Urothelium cell line (cell line): ENCODE results near the gene TBX20.
A peak's percentile ranks its signal among the peaks of the same experiment; 100 is the strongest.

Experiments used
- DNase-seq: peaks from one replicate; pipeline ENCODE4 v3.0.0; 2011; ENCODE audit warnings: low spot score, mixed read lengths
- FAIRE-seq: peaks from 2 replicates; lab custom pipeline; 2011; peaks lifted over from hg19 to GRCh38; lab: Jason Lieb, UNC

TBX20 gene, protein sequence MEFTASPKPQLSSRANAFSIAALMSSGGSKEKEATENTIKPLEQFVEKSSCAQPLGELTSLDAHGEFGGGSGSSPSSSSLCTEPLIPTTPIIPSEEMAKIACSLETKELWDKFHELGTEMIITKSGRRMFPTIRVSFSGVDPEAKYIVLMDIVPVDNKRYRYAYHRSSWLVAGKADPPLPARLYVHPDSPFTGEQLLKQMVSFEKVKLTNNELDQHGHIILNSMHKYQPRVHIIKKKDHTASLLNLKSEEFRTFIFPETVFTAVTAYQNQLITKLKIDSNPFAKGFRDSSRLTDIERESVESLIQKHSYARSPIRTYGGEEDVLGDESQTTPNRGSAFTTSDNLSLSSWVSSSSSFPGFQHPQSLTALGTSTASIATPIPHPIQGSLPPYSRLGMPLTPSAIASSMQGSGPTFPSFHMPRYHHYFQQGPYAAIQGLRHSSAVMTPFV

GRCh38 chr7:35253710-35254495 lies at the start of gene TBX20:
Gene TBX20 (minus strand): TSS chr7:35254100. CDS start chr7:35253620, 480 bp downstream.
- FAIRE-seq (no peak), DNase-seq (no peak)

DNA sequence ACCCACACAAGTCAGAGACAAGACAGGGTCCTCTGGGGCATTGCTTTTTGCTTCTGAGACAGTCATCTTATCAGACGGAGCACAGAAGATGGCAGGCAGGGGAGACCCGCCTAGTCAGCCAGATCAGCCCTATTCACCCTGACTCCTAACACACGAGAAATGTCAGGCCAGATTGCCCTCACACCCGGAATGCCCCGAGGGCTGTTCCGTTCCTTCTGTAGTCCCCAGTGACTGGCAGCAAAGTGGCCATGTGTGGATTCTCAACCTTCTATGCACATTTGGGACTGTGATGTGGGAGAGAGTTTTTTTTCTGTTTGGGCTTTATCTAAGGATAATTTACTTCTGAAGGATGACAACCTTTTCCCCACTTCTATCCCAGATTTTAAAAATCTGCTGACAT lies 35.5 kb upstream of the TBX20 start:
- DNase-seq (no peak), FAIRE-seq (no peak)

GRCh38 chr7:35286986-35287385 lies 33.1 kb upstream of the TBX20 start:
- DNase-seq, result no peak
- FAIRE-seq, result no peak

DNA sequence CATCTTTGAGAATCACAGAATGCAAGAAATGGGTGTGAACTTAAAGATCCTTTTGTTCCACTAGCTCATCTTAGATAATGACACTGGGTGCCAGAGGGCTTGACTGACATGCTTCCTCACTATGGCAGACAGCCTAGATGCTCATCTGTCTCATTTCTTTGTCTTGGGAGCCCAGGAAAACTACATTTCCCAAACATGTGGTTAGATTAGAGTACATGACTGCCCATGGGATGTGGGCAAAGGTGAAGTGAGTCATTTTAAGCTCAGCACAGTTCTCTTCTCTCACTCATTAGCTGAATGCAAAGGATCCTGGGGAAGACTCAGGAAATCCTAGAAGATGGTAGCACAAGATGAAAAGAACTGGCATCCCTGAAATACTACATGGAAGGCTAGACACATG lies 32.5 kb upstream of the TBX20 start:
- DNase-seq (peak; percentile 24), FAIRE-seq (no peak)

GRCh38 chr7:35285799-35286198 lies 31.9 kb upstream of the TBX20 start:
- DNase-seq, result no peak
- FAIRE-seq, result no peak

DNA sequence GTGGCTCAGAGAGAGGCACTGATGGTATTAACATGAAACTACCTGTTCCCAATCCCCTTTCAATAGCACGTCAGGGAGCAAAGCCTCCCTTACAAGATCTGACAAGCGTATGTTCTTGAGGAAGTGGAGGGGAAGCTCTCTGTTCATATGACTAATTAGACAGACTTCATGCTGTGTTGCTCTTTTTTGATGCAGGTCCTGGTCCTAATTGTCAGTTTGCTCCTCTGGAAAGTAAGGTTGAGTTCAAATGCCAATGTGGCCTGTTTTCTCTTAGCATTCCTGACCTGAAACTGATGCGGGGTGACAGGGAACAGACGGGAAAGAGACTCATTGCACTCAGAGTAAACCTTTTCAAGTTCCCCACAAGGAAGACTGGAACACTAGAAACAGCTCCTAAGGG lies 27.0 kb upstream of the TBX20 start:
- DNase-seq, result no peak
- no peak for FAIRE-seq

DNA sequence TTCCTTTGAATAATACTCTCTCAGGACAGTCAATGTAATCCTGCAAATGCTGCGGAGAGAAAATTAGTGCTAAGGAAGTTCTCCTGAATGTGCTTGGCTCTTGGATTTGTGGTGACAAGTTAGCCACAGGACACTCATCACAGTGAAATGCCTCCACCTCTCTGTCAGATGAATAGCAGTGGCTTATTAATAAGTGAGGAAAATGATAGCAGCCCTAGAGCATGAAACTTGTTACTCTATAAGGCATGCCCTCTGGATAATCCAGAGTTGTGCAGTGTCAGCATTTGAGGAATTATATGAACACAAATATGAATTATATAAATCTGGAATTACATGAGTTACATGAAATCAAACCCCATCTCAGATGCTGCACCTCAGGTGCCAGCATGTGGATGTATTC lies 23.5 kb upstream of the TBX20 start:
- no peak for DNase-seq

DNA sequence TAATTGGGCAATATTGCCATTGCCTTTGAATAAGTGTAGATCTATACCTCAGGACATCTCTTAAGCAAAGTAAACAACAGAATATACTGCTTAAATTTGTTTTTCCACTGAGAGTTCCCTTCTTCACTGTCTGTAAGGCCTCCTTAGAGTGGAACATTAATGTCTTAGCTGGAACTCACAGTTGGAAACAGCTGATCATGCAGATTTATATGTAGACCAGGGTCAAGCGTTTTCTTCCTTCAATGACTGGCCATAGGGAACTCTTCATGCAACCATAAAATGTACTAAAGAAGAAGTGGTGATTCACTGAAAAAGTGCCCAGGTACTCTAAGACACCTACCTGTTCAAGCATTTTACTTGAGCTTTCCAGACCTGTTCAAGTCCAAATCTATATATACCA lies 18.3 kb upstream of the TBX20 start:
- DNase-seq, result no peak
- no peak for FAIRE-seq

More for the DNA sequence above, 23.5 kb upstream of the TBX20 start:
- no peak for FAIRE-seq

DNA sequence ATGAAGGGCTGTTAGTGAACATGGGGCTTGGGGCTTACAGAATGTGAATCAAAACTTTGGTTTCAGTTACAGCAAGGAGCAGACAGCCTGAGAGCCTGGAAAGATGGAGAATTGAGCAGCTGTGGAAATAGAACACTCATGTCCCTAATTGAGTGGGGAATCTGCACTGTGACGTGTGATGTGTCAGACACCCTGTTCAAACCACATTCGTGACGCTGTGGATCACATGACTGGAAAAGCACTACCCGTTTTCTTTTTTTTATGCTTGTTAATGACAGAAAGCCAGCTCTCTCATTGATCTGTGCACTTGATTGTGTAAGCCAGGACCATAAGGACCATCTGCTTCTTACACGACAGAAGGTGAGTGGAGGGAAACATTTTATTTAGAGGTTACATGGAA lies 15.1 kb upstream of the TBX20 start:
- no peak for FAIRE-seq

GRCh38 chr7:35267411-35267810 lies 13.5 kb upstream of the TBX20 start:
- DNase-seq, result no peak
- FAIRE-seq, result no peak

More for the DNA sequence above, 15.1 kb upstream of the TBX20 start:
- no peak for DNase-seq

DNA sequence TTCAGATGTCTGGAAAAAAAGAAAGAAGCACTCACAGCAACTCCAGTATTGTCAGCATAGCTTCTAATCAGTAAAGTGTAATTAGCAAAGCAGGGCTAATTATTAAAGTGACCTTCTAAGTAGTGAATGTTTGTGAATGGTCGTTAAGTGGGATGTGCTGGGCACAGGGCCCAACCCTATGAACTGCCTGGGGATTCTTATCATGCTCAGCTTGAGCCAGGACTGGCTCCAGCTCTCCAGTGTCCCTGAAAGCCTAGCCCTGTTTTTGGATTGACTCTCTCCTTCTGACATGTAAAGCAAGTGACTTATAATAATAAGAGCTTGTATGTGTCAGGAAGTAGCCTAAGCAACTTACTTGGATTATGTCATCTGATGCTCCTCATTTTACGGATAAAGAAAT lies 9.5 kb upstream of the TBX20 start:
- peak; percentile 35 for FAIRE-seq
- DNase-seq, result no peak

- DNase-seq, result no peak
- FAIRE-seq, result no peak
These were observed 7.8 kb upstream of the TBX20 start for GRCh38 chr7:35261476-35262285.

- no peak for DNase-seq
- FAIRE-seq, result no peak
These were observed 7.1 kb upstream of the TBX20 start for GRCh38 chr7:35261041-35261440.

- no peak for FAIRE-seq
- no peak for DNase-seq
These were observed 6.3 kb upstream of the TBX20 start for GRCh38 chr7:35260246-35260645.

- FAIRE-seq (no peak), DNase-seq (no peak)
These were observed 5.6 kb upstream of the TBX20 start for GRCh38 chr7:35259523-35259908.

DNA sequence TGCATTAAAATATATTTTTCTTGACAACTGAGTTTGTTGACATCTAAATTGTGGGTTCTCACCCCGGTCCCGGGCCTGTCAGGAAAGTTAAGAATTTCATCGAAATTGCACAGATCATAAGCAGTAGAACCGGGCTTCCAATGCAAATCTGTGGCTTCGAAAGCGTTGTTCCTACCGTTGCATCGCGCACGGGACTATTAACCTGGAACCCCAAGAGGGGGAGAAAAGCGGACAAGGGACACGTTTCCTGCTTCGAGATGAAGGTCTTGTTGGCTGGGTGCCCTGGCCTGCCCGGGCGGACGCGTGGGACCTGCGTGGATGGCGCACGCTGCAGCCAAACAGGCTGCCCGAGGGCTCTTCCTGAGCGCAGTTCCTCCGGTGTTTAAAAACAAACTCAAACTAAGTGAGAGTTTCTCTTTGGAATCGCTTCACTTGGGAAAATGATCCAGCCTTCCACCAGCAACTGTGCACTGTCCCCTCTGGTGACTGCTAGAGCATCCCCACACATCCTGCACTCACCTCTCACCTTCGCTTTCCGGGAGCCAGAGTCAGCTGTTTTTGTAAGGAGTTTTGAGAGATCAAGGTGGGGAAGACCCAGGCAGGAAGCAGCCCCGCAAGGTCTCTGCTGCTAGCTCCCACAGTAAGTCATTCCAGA lies 5.1 kb upstream of the TBX20 start:
- FAIRE-seq, result no peak
- no peak for DNase-seq

DNA sequence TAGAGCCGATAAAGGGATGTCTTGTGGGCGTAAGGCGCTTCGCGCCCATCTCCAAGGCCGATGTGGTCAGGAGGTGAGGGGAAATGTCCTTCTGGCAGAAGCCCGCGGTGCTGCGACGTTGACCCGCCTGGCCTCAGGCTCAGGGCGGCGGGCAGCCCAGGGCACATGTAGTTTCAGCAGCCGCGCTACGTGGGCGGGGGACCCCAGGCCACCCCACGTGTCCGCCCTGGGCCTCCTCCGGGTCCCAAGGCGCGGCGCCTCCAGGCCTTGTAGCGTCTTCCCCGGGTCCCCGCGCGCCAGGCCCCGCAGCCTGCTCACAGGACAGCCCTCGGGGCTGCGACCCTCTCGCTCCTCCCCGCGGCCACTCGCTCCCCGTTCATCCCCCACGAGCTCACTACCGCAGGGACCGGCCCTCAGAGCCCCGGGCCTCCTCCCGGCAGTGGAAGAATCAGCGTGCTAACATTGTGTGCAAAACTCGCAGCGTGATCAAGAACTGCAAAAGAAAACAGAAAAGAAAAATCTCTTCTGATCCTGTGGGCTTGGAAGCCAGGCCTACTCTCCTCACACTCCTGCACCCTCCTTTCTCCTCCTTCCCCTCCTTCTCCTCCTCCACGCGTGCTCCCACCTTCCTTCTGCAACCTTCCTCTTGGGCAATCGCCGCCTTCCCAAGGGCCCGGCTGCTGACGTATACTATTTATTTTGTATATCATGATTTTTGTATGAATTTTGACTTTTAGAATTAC lies 4.4 kb upstream of the TBX20 start:
- DNase-seq (no peak), FAIRE-seq (no peak)

DNA sequence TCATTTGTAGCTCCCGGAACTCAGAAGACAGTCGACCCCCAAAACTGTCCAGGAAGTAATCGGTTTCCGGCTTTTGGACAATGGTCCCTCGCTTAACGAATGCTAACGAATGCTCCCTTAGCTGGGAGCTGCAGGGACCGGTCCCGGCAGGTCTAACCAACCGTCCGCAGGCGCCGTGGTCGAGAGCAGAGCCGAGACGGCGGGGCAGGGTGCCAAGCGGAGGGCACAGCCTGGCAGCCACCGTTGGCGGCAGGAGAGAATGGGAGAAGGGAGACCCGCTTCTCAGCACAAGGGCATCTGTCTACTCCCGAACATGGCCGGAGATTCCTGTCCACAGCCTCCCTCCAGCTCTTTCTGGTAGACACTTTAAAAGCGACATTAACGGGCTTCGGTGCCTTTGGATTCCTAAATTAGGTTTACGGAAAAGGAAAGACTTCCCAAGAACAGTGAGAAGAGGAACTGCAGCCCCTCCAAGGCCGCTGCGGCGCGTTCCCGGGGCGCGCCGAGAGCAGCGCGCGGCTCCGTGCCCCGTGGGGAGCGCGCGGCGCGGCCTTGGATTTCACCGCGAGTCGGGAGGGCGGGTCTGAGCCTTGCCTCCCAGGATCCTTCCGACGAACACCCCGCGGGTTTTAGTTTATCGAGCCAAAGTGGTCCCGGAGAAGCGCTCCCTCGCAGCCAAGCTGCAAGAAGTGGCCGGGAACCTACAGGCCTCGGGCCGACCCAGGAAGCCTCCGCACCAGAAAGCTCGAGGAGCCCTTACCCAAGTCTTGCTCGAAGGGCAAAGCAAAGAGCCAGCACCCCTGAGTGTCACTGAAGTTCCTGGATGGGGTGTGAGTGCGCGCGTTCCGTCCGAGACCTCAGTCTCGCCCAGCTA lies 3.6 kb upstream of the TBX20 start:
- FAIRE-seq, result no peak

More for the DNA sequence above, 3.6 kb upstream of the TBX20 start:
- DNase-seq, result no peak
